Endothelial cell (in vitro differentiated cells): ENCODE data around the gene APBA2. TPM values are rescaled to one million over a fixed set of nuclear protein-coding genes. Genes with fewer than 3 reads are reported as not detected.

ENCODE experiments used
- DNase-seq: peaks from one replicate; pipeline ENCODE4 v3.0.0; 2021; ENCODE audit warnings: low spot score
- H3K27ac Mint-ChIP-seq: one replicate; pipeline ENCODE4 v1.8.0; 2021; ENCODE audit warnings: mixed read lengths, inconsistent platforms; ENCODE audit not compliant: unreplicated experiment
- H3K27me3 Mint-ChIP-seq: one replicate; pipeline ENCODE4 v1.8.0; 2021; ENCODE audit warnings: mild to moderate bottlenecking, moderate library complexity, mixed read lengths, inconsistent platforms; ENCODE audit not compliant: unreplicated experiment
- H3K36me3 Mint-ChIP-seq: one replicate; pipeline ENCODE4 v1.8.0; 2021; ENCODE audit warnings: mild to moderate bottlenecking, low read depth, mixed read lengths, inconsistent platforms; ENCODE audit not compliant: unreplicated experiment
- H3K4me1 Mint-ChIP-seq: one replicate; pipeline ENCODE4 v1.8.0; 2021; ENCODE audit warnings: mild to moderate bottlenecking, mixed read lengths, inconsistent platforms; ENCODE audit not compliant: unreplicated experiment
- H3K4me3 Mint-ChIP-seq: one replicate; pipeline ENCODE4 v1.8.0; 2021; ENCODE audit warnings: mild to moderate bottlenecking, mixed read lengths, inconsistent platforms; ENCODE audit not compliant: unreplicated experiment
- H3K9me3 Mint-ChIP-seq: one replicate; pipeline ENCODE4 v1.8.0; 2021; ENCODE audit warnings: mixed read lengths, inconsistent platforms; ENCODE audit not compliant: unreplicated experiment
- total RNA-seq: library from RNA; stranded (reverse); fragmentation: NEBNext Ultra II Directional; extraction: Animal tissue kit (Norgen Biotek cat#: 25700); gene quantifications from one replicate; pipeline ENCODE4 v1.2.1, GENCODE V29; 2021; ENCODE audit not compliant: unreplicated experiment
- TF ChIP-seq, protein P1 (sequence below): fragments of 200-600 bp; sonication (generic); IDR thresholded peaks from one replicate; pipeline ENCODE4 v1.5.0; 2021; ENCODE audit warnings: antibody characterized with exemption; ENCODE audit not compliant: unreplicated experiment

Gene APBA2
- total RNA-seq, 1 donor from 2014 or later = 33.1 TPM

GRCh38 chr15:28904003-28904402, 18.2 kb downstream of the APBA2 start:
- Mint-ChIP-seq H3K27me3 (peaks cover 6% of the 10 kb centered on the region), H3K27ac (no peak overlapping the region), H3K4me1 (peaks cover 32% of the 10 kb centered on the region), H3K4me3 (no peak overlapping the region), H3K9me3 (no peaks in the 10 kb centered on the region), H3K36me3 (no peaks in the 10 kb centered on the region)
- no peak for DNase-seq
- TF ChIP-seq, protein P1, sequence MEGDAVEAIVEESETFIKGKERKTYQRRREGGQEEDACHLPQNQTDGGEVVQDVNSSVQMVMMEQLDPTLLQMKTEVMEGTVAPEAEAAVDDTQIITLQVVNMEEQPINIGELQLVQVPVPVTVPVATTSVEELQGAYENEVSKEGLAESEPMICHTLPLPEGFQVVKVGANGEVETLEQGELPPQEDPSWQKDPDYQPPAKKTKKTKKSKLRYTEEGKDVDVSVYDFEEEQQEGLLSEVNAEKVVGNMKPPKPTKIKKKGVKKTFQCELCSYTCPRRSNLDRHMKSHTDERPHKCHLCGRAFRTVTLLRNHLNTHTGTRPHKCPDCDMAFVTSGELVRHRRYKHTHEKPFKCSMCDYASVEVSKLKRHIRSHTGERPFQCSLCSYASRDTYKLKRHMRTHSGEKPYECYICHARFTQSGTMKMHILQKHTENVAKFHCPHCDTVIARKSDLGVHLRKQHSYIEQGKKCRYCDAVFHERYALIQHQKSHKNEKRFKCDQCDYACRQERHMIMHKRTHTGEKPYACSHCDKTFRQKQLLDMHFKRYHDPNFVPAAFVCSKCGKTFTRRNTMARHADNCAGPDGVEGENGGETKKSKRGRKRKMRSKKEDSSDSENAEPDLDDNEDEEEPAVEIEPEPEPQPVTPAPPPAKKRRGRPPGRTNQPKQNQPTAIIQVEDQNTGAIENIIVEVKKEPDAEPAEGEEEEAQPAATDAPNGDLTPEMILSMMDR = no peak

- peak overlapping the region; percentile 3 for H3K27ac Mint-ChIP-seq
- DNase-seq = no peak
- peaks cover 31% of the 10 kb centered on the region for H3K4me1 Mint-ChIP-seq
- H3K9me3 Mint-ChIP-seq = no peaks in the 10 kb centered on the region
- no peak overlapping the region for H3K4me3 Mint-ChIP-seq
- TF ChIP-seq, protein P1 = no peak
- H3K27me3 Mint-ChIP-seq = peaks cover 6% of the 10 kb centered on the region
- peaks cover 3% of the 10 kb centered on the region for H3K36me3 Mint-ChIP-seq
Observed at GRCh38 chr15:28904541-28905315, 19.0 kb downstream of the APBA2 start.

DNA sequence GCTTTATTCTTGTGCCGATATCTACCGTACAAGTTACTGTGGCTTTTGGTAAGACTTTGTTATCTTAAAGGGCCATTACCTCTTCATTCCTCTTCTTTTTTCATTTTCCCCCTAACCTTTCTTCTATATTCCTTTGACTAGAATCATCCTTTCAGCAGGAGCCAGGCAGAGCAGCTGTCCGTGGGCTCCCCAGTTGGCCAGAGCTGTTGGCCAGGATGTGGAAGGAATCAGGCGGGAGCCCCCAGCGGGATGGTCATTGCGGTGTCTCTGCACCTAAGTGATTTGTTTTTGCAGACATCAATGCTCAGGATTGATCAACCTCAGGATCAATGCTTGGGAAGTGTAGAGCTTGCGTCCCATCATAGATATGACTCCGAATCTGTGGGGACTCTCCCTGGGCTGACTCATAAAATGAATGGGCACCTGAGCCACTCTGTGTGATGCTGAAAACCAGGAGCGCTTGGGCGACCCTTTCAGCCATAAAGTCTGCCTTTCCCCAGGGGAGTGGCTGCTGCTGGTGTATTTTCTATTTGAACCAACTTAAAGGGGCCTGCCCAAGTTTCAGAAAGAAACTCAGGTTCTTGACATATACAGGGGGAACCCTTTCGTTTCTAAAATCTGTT, 21.7 kb downstream of the APBA2 start:
- DNase-seq = no peak
- peaks cover 33% of the 10 kb centered on the region for H3K4me1 Mint-ChIP-seq
- peaks cover 3% of the 10 kb centered on the region for H3K36me3 Mint-ChIP-seq
- no peak overlapping the region for H3K27ac Mint-ChIP-seq
- H3K4me3 Mint-ChIP-seq = no peak overlapping the region
- TF ChIP-seq, protein P1 = no peak
- peaks cover 4% of the 10 kb centered on the region for H3K27me3 Mint-ChIP-seq
- no peaks in the 10 kb centered on the region for H3K9me3 Mint-ChIP-seq

DNA sequence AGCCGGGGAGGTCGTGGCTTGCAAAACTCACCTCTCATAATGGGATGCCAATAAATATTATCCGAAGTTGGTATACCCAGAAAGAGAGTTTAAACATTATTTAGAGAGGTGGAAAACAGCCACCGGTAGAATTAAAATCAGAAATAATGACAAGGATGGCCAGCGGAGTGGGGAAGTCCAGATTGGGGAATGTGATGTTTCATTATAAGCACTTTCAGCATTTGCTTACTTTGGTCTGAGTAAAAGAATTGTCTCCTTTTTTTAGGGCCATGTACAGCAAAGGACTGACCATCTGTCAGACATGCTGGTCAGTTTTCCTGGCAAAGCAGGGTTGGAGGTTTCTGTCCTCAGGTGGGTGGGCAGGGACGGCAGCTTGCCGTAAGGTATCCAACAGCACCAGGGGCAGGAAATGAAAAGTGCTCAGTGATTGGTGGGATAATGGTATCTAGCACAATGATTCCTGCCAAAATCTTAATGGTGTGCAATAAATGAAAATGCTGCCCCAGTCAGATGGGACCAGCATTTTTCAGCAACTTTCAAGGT, 24.3 kb downstream of the APBA2 start:
- H3K36me3 Mint-ChIP-seq = peaks cover 3% of the 10 kb centered on the region
- H3K27ac Mint-ChIP-seq = no peak overlapping the region
- DNase-seq = no peak
- TF ChIP-seq, protein P1 = no peak
- H3K9me3 Mint-ChIP-seq = no peaks in the 10 kb centered on the region
- H3K4me1 Mint-ChIP-seq = peaks cover 36% of the 10 kb centered on the region
- no peak overlapping the region for H3K4me3 Mint-ChIP-seq
- H3K27me3 Mint-ChIP-seq = peaks cover 4% of the 10 kb centered on the region
